ENCODE measurements around the gene TAS2R60.

The TAS2R60 gene

GRCh38 chr7:143437578-143437977 lies 5.7 kb upstream of the TAS2R60 start:
- CTCF ChIA-PET, result interaction anchor here (0.8 kb wide), 1 partner anchor 29 kb away, joined by 3 read pairs; the partner anchor contains the start of gene EPHA1
- no peak for DNase-seq (ENCODE audit: extremely low spot score)
- TF ChIP-seq CTCF (IDR thresholded peaks at IDR 0.05; ENCODE audit: control extremely low read depth, extremely low read depth, low read depth, missing control alignments), result no peak

GRCh38 chr7:143439866-143440265 lies 3.4 kb upstream of the TAS2R60 start:
- no peak for DNase-seq (ENCODE audit: extremely low spot score)
- POLR2A ChIA-PET, result no interaction called here

More at GRCh38 chr7:143437578-143437977, 5.7 kb upstream of the TAS2R60 start:
- POLR2A ChIA-PET, result no interaction called here

GRCh38 chr7:143444063-143444782 lies 970 bp downstream of the TAS2R60 start:
- ChIA-PET POLR2A (no interaction called here), CTCF (no interaction called here)
- TF ChIP-seq CTCF (IDR thresholded peaks at IDR 0.05; ENCODE audit: control extremely low read depth, extremely low read depth, low read depth, missing control alignments), result no peak
- no peak for DNase-seq (ENCODE audit: extremely low spot score)

More at GRCh38 chr7:143439866-143440265, 3.4 kb upstream of the TAS2R60 start:
- TF ChIP-seq CTCF (IDR thresholded peaks at IDR 0.05; ENCODE audit: control extremely low read depth, extremely low read depth, low read depth, missing control alignments), result no peak
- CTCF ChIA-PET, result interaction anchor here (1.4 to 1.8 kb wide), 3 partner anchors 8 to 22 kb away, joined by 3 to 5 read pairs (median 4); no protein-coding TSS in a partner anchor

- no peak for DNase-seq (ENCODE audit: extremely low spot score)
- ChIA-PET POLR2A (no interaction called here), CTCF (interaction anchor here (1.2 kb wide), 1 partner anchor 24 kb away, joined by 3 read pairs; no protein-coding TSS in a partner anchor)
- TF ChIP-seq CTCF (IDR thresholded peaks at IDR 0.05; ENCODE audit: control extremely low read depth, extremely low read depth, low read depth, missing control alignments), result no peak
These were observed 1.5 kb downstream of the TAS2R60 start for GRCh38 chr7:143444785-143445184.

- TF ChIP-seq CTCF (IDR thresholded peaks at IDR 0.05; ENCODE audit: control extremely low read depth, extremely low read depth, low read depth, missing control alignments), result no peak
- ChIA-PET POLR2A (no interaction called here), CTCF (interaction anchor here (1.4 kb wide), 1 partner anchor 207 kb away, joined by 7 read pairs; no protein-coding TSS in a partner anchor)
- no peak for DNase-seq (ENCODE audit: extremely low spot score)
These were observed 4.2 kb downstream of the TAS2R60 start for GRCh38 chr7:143447466-143447865.

GRCh38 chr7:143448429-143448828 lies 5.2 kb downstream of the TAS2R60 start:
- no peak for TF ChIP-seq CTCF (IDR thresholded peaks at IDR 0.05; ENCODE audit: control extremely low read depth, extremely low read depth, low read depth, missing control alignments)
- POLR2A ChIA-PET, result no interaction called here
- CTCF ChIA-PET, result interaction anchor here (0.9 kb wide), 1 partner anchor 208 kb away, joined by 5 read pairs; no protein-coding TSS in a partner anchor
- no peak for DNase-seq (ENCODE audit: extremely low spot score)
